ENCODE results near the gene HOGA1.

The HOGA1 gene

GRCh38 chr10:97640868-97641811 is 57.0 kb downstream of the HOGA1 start:
- 0 out of 4 replicates have a peak, but pooled peaks of 1 of the 2 experiments have one; percentile 29 for TF ChIP-seq REST (IDR thresholded peaks at IDR 0.05; ENCODE audit: insufficient read depth in 1 of 2, low read depth in 2 of 2, low read length in 2 of 2)
- TF ChIP-seq FOXP2 (optimal IDR thresholded peaks at IDR 0.05; ENCODE audit: borderline replicate concordance, extremely low read depth, extremely low read length, insufficient read depth): no peak

GRCh38 chr10:97643441-97643985 is 59.3 kb downstream of the HOGA1 start:
- TF ChIP-seq REST (IDR thresholded peaks at IDR 0.05; ENCODE audit: insufficient read depth in 1 of 2, low read depth in 2 of 2, low read length in 2 of 2) (no peak), FOXP2 (optimal IDR thresholded peaks at IDR 0.05; ENCODE audit: borderline replicate concordance, extremely low read depth, extremely low read length, insufficient read depth) (no peak), SIN3A (IDR thresholded peaks at IDR 0.05; ENCODE audit: borderline replicate concordance, insufficient read depth, low read length) (no peak), TAF1 (IDR thresholded peaks at IDR 0.05; ENCODE audit: borderline replicate concordance, insufficient read depth, low read length) (no peak), POLR2AphosphoS5 (IDR thresholded peaks at IDR 0.05; ENCODE audit: low read depth, low read length) (no peak)

- no peak for TF ChIP-seq SIN3A (IDR thresholded peaks at IDR 0.05; ENCODE audit: borderline replicate concordance, insufficient read depth, low read length)
- no peak for TF ChIP-seq POLR2AphosphoS5 (IDR thresholded peaks at IDR 0.05; ENCODE audit: low read depth, low read length)
- no peak for TF ChIP-seq TAF1 (IDR thresholded peaks at IDR 0.05; ENCODE audit: borderline replicate concordance, insufficient read depth, low read length)
- no peak for TF ChIP-seq FOXP2 (optimal IDR thresholded peaks at IDR 0.05; ENCODE audit: borderline replicate concordance, extremely low read depth, extremely low read length, insufficient read depth)
- TF ChIP-seq REST (IDR thresholded peaks at IDR 0.05; ENCODE audit: insufficient read depth in 1 of 2, low read depth in 2 of 2, low read length in 2 of 2): no peak
These were observed 60.7 kb downstream of the HOGA1 start for GRCh38 chr10:97644936-97645335.

- TF ChIP-seq SIN3A (IDR thresholded peaks at IDR 0.05; ENCODE audit: borderline replicate concordance, insufficient read depth, low read length) (no peak), POLR2AphosphoS5 (IDR thresholded peaks at IDR 0.05; ENCODE audit: low read depth, low read length) (no peak), TAF1 (IDR thresholded peaks at IDR 0.05; ENCODE audit: borderline replicate concordance, insufficient read depth, low read length) (no peak), REST (IDR thresholded peaks at IDR 0.05; ENCODE audit: insufficient read depth in 1 of 2, low read depth in 2 of 2, low read length in 2 of 2) (no peak), FOXP2 (optimal IDR thresholded peaks at IDR 0.05; ENCODE audit: borderline replicate concordance, extremely low read depth, extremely low read length, insufficient read depth) (no peak)
These were observed 63.4 kb downstream of the HOGA1 start for GRCh38 chr10:97647556-97647955.

Measured in PFSK-1 (cell line).